Measurements from ENCODE around the gene POLR1A. TPM values are rescaled to one million over a fixed set of nuclear protein-coding genes. Genes with fewer than 3 reads are reported as not detected.

POLR1A gene
- total RNA-seq, 1 donor: 17.4 TPM

DNA sequence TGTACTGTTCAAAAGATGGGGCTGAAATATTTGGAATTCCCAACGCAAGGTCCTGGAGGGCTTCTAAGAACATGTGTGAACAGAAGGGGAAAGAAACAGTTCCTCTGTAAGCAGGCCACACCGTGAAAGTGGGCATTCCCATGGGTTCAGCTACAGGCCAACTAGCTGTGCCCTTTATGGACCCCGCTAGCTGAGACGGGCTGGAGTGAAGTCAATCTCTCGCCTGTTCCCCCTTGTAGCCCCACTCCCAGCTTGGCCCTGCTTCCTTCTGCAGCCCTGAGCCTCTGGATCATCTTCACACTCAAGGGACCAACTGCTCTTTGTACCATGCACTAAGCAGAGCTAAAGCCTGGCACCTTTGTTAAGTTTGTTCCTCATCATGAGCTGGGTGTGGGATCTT is 55.4 kb downstream of the POLR1A start:
- Histone ChIP-seq H3K4me2 (ENCODE audit: insufficient read depth, low read length) (no peak overlapping the region), H2AFZ (ENCODE audit: low read length) (no peak overlapping the region), H3K36me3 (ENCODE audit: insufficient read depth, low read length) (peaks cover 62% of the 10 kb centered on the region), H3K4me1 (ENCODE audit: insufficient read depth, low read length) (no peaks in the 10 kb centered on the region), H3K27ac (ENCODE audit: low read depth, low read length) (no peak overlapping the region), H3K4me3 (ENCODE audit: insufficient read depth, low read length) (no peak overlapping the region), H3K79me2 (ENCODE audit: insufficient read depth, low read length) (no peaks in the 10 kb centered on the region), H3K27me3 (ENCODE audit: insufficient read depth, low read length) (no peaks in the 10 kb centered on the region), H4K20me1 (ENCODE audit: insufficient read depth, low read length) (peaks cover under 1% of the 10 kb centered on the region), H3K9me3 (ENCODE audit: low read depth, low read length) (no peaks in the 10 kb centered on the region)
- TF ChIP-seq, protein P1, sequence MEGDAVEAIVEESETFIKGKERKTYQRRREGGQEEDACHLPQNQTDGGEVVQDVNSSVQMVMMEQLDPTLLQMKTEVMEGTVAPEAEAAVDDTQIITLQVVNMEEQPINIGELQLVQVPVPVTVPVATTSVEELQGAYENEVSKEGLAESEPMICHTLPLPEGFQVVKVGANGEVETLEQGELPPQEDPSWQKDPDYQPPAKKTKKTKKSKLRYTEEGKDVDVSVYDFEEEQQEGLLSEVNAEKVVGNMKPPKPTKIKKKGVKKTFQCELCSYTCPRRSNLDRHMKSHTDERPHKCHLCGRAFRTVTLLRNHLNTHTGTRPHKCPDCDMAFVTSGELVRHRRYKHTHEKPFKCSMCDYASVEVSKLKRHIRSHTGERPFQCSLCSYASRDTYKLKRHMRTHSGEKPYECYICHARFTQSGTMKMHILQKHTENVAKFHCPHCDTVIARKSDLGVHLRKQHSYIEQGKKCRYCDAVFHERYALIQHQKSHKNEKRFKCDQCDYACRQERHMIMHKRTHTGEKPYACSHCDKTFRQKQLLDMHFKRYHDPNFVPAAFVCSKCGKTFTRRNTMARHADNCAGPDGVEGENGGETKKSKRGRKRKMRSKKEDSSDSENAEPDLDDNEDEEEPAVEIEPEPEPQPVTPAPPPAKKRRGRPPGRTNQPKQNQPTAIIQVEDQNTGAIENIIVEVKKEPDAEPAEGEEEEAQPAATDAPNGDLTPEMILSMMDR (IDR thresholded peaks at IDR 0.05; ENCODE audit: extremely low read depth, low read depth, low read length): no peak
- no peak for DNase-seq (ENCODE audit: insufficient read length, low spot score, missing footprints)

DNA sequence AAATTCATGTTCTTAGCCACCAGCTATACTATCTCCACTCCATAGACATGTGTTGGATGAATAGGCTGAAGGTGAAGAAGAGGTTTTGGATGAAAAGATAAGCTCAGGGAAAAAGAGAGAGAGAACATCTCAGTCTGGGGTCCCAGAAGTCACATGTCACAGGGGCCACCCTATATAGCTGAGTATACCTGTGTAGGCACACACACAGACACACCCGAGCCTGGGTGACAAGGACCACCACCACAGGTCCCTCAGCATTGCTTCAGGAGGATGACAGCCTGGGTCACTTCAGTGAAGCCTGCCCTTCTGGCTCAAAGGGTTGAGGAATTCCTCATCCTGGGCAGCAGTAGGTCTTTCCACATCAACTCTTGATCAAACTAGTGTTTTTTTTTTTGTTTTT is 56.2 kb downstream of the POLR1A start:
- Histone ChIP-seq H3K79me2 (ENCODE audit: insufficient read depth, low read length) (no peaks in the 10 kb centered on the region), H3K36me3 (ENCODE audit: insufficient read depth, low read length) (peaks cover 67% of the 10 kb centered on the region), H3K9me3 (ENCODE audit: low read depth, low read length) (no peaks in the 10 kb centered on the region), H4K20me1 (ENCODE audit: insufficient read depth, low read length) (no peaks in the 10 kb centered on the region), H2AFZ (ENCODE audit: low read length) (no peak overlapping the region), H3K4me1 (ENCODE audit: insufficient read depth, low read length) (no peaks in the 10 kb centered on the region), H3K4me2 (ENCODE audit: insufficient read depth, low read length) (no peak overlapping the region), H3K4me3 (ENCODE audit: insufficient read depth, low read length) (no peak overlapping the region), H3K27me3 (ENCODE audit: insufficient read depth, low read length) (no peaks in the 10 kb centered on the region), H3K27ac (ENCODE audit: low read depth, low read length) (no peak overlapping the region)
- no peak for DNase-seq (ENCODE audit: insufficient read length, low spot score, missing footprints)
- TF ChIP-seq, protein P1 (IDR thresholded peaks at IDR 0.05; ENCODE audit: extremely low read depth, low read depth, low read length): no peak

DNA sequence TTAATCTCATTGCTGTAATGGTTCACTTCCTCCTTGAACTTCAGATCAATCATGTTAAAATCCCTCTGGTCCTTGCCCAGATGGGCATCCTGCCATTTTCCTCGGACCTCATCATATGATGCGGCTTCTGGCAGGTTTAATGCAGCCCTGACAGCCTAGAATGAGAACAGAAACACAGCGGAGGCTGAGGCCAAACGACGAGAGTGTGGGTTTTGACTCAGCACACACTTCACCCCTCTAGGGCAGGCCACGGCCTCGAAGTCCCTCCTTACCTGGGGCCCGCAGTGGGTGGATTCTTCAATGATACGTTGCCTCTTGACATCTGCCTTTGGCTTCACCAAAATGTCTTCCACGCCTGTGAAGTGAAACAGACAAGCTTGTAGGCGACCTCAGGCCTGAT is 56.8 kb downstream of the POLR1A start:
- Histone ChIP-seq H3K4me3 (ENCODE audit: insufficient read depth, low read length) (no peak overlapping the region), H2AFZ (ENCODE audit: low read length) (no peak overlapping the region), H3K27me3 (ENCODE audit: insufficient read depth, low read length) (no peaks in the 10 kb centered on the region), H3K27ac (ENCODE audit: low read depth, low read length) (no peak overlapping the region), H3K4me2 (ENCODE audit: insufficient read depth, low read length) (no peak overlapping the region), H3K79me2 (ENCODE audit: insufficient read depth, low read length) (no peaks in the 10 kb centered on the region), H3K36me3 (ENCODE audit: insufficient read depth, low read length) (peaks cover 71% of the 10 kb centered on the region), H4K20me1 (ENCODE audit: insufficient read depth, low read length) (no peaks in the 10 kb centered on the region), H3K9me3 (ENCODE audit: low read depth, low read length) (no peaks in the 10 kb centered on the region), H3K4me1 (ENCODE audit: insufficient read depth, low read length) (no peaks in the 10 kb centered on the region)
- TF ChIP-seq, protein P1 (IDR thresholded peaks at IDR 0.05; ENCODE audit: extremely low read depth, low read depth, low read length): no peak
- DNase-seq (ENCODE audit: insufficient read length, low spot score, missing footprints): no peak

DNA sequence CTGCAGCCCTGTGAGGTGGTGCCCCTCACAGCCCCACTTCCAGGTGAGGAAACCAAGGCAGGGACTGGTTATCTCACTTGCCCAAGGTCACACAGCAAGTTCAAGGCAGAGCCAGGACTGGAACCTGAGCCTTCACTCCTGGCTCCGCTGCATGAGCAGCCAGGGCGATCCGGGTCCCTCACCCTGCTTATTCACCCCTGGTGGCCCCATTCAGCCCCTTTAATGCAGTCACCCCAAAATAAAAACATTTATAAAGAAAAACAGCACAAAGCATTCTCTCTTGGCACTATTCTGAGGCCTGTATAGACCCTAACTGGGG is 57.3 kb downstream of the POLR1A start:
- Histone ChIP-seq H3K27me3 (ENCODE audit: insufficient read depth, low read length) (no peaks in the 10 kb centered on the region), H3K9me3 (ENCODE audit: low read depth, low read length) (no peaks in the 10 kb centered on the region), H3K79me2 (ENCODE audit: insufficient read depth, low read length) (no peaks in the 10 kb centered on the region), H2AFZ (ENCODE audit: low read length) (no peak overlapping the region), H4K20me1 (ENCODE audit: insufficient read depth, low read length) (no peaks in the 10 kb centered on the region), H3K4me3 (ENCODE audit: insufficient read depth, low read length) (no peak overlapping the region), H3K36me3 (ENCODE audit: insufficient read depth, low read length) (peaks cover 76% of the 10 kb centered on the region), H3K4me1 (ENCODE audit: insufficient read depth, low read length) (no peaks in the 10 kb centered on the region), H3K4me2 (ENCODE audit: insufficient read depth, low read length) (no peak overlapping the region), H3K27ac (ENCODE audit: low read depth, low read length) (no peak overlapping the region)
- TF ChIP-seq, protein P1 (IDR thresholded peaks at IDR 0.05; ENCODE audit: extremely low read depth, low read depth, low read length): no peak
- no peak for DNase-seq (ENCODE audit: insufficient read length, low spot score, missing footprints)
